ENCODE data around the gene P3R3URF. TPM values are rescaled to one million over a fixed set of nuclear protein-coding genes. Genes with fewer than 3 reads are reported as not detected.

The P3R3URF gene
- total and polyA plus RNA-seq, 9 of the 15 experiments (the other 6 are each of a cell fraction or from before 2014, with no cell fraction given), result not detected

DNA sequence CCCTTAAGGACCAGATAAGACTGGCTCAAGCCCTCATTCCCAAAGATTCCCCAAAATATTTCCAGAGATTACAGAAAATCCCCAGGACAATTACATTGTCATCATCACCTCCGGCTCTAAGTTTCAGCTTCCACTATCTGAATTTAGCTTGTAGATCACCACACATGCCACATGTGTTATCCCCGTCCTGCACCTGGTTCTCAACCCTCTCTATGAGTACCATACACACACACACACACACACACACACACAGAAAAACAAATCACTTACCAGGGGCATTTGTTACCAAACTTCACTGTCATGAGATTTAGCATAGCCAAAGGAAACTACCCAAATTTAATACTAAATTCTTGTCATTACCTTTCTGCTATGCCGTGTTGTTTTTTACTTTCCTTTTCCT is 16.8 kb downstream of the P3R3URF start (continued):
- TF ChIP-seq SMARCE1 (IDR thresholded peaks at IDR 0.05), result peak; percentile 80; the same call in 1 of the 2 replicates
- peak in 1 of 2 experiments; percentile 59; a peak in 1 of 4 replicates for TF ChIP-seq HDAC1 (IDR thresholded peaks at IDR 0.05)
- TF ChIP-seq, protein P1, sequence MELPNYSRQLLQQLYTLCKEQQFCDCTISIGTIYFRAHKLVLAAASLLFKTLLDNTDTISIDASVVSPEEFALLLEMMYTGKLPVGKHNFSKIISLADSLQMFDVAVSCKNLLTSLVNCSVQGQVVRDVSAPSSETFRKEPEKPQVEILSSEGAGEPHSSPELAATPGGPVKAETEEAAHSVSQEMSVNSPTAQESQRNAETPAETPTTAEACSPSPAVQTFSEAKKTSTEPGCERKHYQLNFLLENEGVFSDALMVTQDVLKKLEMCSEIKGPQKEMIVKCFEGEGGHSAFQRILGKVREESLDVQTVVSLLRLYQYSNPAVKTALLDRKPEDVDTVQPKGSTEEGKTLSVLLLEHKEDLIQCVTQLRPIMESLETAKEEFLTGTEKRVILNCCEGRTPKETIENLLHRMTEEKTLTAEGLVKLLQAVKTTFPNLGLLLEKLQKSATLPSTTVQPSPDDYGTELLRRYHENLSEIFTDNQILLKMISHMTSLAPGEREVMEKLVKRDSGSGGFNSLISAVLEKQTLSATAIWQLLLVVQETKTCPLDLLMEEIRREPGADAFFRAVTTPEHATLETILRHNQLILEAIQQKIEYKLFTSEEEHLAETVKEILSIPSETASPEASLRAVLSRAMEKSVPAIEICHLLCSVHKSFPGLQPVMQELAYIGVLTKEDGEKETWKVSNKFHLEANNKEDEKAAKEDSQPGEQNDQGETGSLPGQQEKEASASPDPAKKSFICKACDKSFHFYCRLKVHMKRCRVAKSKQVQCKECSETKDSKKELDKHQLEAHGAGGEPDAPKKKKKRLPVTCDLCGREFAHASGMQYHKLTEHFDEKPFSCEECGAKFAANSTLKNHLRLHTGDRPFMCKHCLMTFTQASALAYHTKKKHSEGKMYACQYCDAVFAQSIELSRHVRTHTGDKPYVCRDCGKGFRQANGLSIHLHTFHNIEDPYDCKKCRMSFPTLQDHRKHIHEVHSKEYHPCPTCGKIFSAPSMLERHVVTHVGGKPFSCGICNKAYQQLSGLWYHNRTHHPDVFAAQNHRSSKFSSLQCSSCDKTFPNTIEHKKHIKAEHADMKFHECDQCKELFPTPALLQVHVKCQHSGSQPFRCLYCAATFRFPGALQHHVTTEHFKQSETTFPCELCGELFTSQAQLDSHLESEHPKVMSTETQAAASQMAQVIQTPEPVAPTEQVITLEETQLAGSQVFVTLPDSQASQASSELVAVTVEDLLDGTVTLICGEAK (IDR thresholded peaks at IDR 0.05), result 0 out of 2 replicates have a peak, but pooled peaks have one; percentile 37
- TF ChIP-seq, protein P1 (CRISPR knock-in tag; IDR thresholded peaks at IDR 0.05), result no peak
- peak; percentile 57 to 65; a peak in 3 of 4 replicates for TF ChIP-seq KDM1A (IDR thresholded peaks at IDR 0.05)
- TF ChIP-seq PHB2 (IDR thresholded peaks at IDR 0.05; ENCODE audit: low read depth), result peak; percentile 61; the same call in 1 of the 2 replicates
- TF ChIP-seq ZNF316 (IDR thresholded peaks at IDR 0.05), result 0 out of 2 replicates have a peak, but pooled peaks have one; percentile 2
- TF ChIP-seq ZNF197 (CRISPR knock-in tag; IDR thresholded peaks at IDR 0.05; ENCODE audit: low read depth), result no peak
- no peak for TF ChIP-seq SP1 (CRISPR knock-in tag; IDR thresholded peaks at IDR 0.05)
- TF ChIP-seq TCF3 (CRISPR knock-in tag; IDR thresholded peaks at IDR 0.05), result peak; percentile 75
- TF ChIP-seq NCOR1 (IDR thresholded peaks at IDR 0.05), result peak; percentile 51; the same call in 1 of the 2 replicates
- TF ChIP-seq ARNT (IDR thresholded peaks at IDR 0.05), result 0 out of 4 replicates have a peak, but pooled peaks of 1 of the 2 experiments have one; percentile 26
- TF ChIP-seq DPF2 (IDR thresholded peaks at IDR 0.05), result peak; percentile 60; the same call in 1 of the 2 replicates
- TF ChIP-seq, protein P2, sequence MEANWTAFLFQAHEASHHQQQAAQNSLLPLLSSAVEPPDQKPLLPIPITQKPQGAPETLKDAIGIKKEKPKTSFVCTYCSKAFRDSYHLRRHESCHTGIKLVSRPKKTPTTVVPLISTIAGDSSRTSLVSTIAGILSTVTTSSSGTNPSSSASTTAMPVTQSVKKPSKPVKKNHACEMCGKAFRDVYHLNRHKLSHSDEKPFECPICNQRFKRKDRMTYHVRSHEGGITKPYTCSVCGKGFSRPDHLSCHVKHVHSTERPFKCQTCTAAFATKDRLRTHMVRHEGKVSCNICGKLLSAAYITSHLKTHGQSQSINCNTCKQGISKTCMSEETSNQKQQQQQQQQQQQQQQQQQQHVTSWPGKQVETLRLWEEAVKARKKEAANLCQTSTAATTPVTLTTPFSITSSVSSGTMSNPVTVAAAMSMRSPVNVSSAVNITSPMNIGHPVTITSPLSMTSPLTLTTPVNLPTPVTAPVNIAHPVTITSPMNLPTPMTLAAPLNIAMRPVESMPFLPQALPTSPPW (CRISPR knock-in tag; IDR thresholded peaks at IDR 0.05), result no peak
- TF ChIP-seq MAFK (IDR thresholded peaks at IDR 0.05; ENCODE audit: low read length), result no peak
- TF ChIP-seq PRMT5 (CRISPR knock-in tag; IDR thresholded peaks at IDR 0.05), result no peak
- no peak for TF ChIP-seq CHD4 (IDR thresholded peaks at IDR 0.05; ENCODE audit: insufficient read depth, insufficient replicate concordance, low read depth, low read length, poor library complexity, severe bottlenecking)
- peak; percentile 83; the same call in 1 of the 2 replicates for TF ChIP-seq ELF4 (CRISPR knock-in tag; IDR thresholded peaks at IDR 0.05)
- 0 out of 2 replicates have a peak, but pooled peaks have one; percentile 46 for TF ChIP-seq HLTF (IDR thresholded peaks at IDR 0.05)
- TF ChIP-seq SMARCA4 (IDR thresholded peaks at IDR 0.05), result peak; percentile 70; the same call in 1 of the 2 replicates
- TF ChIP-seq FOXK2 (conservative IDR thresholded peaks at IDR 0.05 in 1 of 2, IDR thresholded peaks at IDR 0.05 in 1 of 2; ENCODE audit: low read depth in 2 of 2), result peak; percentile 13 to 32; a peak in 1 of 4 replicates
